ENCODE measurements around the gene MATN4. TPM values are rescaled to one million over a fixed set of nuclear protein-coding genes. Genes with fewer than 3 reads are reported as not detected.

The MATN4 gene
- total and polyA plus RNA-seq, 2 of the 13 experiments (the other 11 are each of a cell fraction or from before 2014, with no cell fraction given), result not detected

DNA sequence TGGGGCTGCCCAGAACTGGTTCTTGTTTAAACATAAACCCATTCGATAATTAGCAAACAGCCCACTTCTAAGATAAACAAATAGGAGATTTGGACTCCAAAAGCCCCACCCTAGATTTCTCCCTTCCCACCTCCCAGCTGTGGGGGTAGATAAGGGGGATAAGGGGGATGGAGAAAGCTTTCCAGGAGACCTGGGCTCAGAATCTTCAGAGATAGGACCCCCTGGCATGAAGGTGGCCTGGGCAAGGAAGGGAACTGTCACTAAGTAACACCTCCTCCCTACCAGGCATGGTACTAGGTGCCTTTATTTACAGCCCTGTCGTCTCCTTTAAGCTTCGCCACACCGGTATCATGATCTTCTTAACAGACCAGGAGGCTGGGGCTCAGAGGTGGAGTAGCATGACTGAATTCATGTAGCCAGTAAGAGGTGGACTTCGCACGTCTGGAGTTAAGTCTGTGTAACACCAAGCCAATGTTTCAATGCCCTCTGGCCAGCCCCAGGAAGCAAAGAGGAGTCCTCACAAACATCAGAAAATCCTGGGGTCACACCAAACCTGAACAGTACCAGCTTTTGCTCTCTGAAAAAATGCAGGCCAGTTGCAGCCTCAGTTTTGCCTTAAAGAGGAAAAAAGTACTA, 35.6 kb upstream of the MATN4 start (continued):
- TF ChIP-seq NR1H2 (CRISPR knock-in tag; IDR thresholded peaks at IDR 0.05; ENCODE audit: borderline replicate concordance, low read depth), result no peak
- TF ChIP-seq, protein P1, sequence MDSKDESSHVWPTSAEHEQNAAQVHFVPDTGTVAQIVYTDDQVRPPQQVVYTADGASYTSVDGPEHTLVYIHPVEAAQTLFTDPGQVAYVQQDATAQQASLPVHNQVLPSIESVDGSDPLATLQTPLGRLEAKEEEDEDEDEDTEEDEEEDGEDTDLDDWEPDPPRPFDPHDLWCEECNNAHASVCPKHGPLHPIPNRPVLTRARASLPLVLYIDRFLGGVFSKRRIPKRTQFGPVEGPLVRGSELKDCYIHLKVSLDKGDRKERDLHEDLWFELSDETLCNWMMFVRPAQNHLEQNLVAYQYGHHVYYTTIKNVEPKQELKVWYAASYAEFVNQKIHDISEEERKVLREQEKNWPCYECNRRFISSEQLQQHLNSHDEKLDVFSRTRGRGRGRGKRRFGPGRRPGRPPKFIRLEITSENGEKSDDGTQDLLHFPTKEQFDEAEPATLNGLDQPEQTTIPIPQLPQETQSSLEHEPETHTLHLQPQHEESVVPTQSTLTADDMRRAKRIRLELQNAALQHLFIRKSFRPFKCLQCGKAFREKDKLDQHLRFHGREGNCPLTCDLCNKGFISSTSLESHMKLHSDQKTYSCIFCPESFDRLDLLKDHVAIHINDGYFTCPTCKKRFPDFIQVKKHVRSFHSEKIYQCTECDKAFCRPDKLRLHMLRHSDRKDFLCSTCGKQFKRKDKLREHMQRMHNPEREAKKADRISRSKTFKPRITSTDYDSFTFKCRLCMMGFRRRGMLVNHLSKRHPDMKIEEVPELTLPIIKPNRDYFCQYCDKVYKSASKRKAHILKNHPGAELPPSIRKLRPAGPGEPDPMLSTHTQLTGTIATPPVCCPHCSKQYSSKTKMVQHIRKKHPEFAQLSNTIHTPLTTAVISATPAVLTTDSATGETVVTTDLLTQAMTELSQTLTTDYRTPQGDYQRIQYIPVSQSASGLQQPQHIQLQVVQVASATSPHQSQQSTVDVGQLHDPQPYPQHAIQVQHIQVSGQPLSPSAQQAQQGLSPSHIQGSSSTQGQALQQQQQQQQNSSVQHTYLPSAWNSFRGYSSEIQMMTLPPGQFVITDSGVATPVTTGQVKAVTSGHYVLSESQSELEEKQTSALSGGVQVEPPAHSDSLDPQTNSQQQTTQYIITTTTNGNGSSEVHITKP (CRISPR knock-in tag; IDR thresholded peaks at IDR 0.05; ENCODE audit: low read depth), result no peak; the same call in 1 of the 2 replicates
- TF ChIP-seq, protein P2, sequence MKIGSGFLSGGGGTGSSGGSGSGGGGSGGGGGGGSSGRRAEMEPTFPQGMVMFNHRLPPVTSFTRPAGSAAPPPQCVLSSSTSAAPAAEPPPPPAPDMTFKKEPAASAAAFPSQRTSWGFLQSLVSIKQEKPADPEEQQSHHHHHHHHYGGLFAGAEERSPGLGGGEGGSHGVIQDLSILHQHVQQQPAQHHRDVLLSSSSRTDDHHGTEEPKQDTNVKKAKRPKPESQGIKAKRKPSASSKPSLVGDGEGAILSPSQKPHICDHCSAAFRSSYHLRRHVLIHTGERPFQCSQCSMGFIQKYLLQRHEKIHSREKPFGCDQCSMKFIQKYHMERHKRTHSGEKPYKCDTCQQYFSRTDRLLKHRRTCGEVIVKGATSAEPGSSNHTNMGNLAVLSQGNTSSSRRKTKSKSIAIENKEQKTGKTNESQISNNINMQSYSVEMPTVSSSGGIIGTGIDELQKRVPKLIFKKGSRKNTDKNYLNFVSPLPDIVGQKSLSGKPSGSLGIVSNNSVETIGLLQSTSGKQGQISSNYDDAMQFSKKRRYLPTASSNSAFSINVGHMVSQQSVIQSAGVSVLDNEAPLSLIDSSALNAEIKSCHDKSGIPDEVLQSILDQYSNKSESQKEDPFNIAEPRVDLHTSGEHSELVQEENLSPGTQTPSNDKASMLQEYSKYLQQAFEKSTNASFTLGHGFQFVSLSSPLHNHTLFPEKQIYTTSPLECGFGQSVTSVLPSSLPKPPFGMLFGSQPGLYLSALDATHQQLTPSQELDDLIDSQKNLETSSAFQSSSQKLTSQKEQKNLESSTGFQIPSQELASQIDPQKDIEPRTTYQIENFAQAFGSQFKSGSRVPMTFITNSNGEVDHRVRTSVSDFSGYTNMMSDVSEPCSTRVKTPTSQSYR (CRISPR knock-in tag; IDR thresholded peaks at IDR 0.05; ENCODE audit: borderline replicate concordance), result no peak; the same call in 1 of the 2 replicates
- TF ChIP-seq ZNF432 (CRISPR knock-in tag; IDR thresholded peaks at IDR 0.05; ENCODE audit: borderline replicate concordance), result no peak
- no peak for TF ChIP-seq HDAC6 (IDR thresholded peaks at IDR 0.05; ENCODE audit: low read depth, low read length)
- TF ChIP-seq ZNF788 (CRISPR knock-in tag; IDR thresholded peaks at IDR 0.05; ENCODE audit: borderline replicate concordance), result 0 out of 2 replicates have a peak, but pooled peaks have one; percentile 58
- TF ChIP-seq BCL3 (CRISPR knock-in tag; IDR thresholded peaks at IDR 0.05), result no peak
- no peak for TF ChIP-seq TFE3 (CRISPR knock-in tag; IDR thresholded peaks at IDR 0.05)
- no peak for TF ChIP-seq ZNF253 (CRISPR knock-in tag; IDR thresholded peaks at IDR 0.05; ENCODE audit: borderline replicate concordance)
- TF ChIP-seq ZHX1 (CRISPR knock-in tag; IDR thresholded peaks at IDR 0.05; ENCODE audit: low read depth), result no peak
- TF ChIP-seq, protein P3, sequence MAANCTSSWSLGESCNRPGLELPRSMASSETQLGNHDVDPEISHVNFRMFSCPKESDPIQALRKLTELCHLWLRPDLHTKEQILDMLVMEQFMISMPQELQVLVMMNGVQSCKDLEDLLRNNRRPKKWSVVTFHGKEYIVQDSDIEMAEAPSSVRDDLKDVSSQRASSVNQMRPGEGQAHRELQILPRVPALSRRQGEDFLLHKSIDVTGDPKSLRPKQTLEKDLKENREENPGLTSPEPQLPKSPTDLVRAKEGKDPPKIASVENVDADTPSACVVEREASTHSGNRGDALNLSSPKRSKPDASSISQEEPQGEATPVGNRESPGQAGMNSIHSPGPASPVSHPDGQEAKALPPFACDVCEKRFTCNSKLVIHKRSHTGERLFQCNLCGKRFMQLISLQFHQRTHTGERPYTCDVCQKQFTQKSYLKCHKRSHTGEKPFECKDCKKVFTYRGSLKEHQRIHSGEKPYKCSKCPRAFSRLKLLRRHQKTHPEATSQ (CRISPR knock-in tag; IDR thresholded peaks at IDR 0.05; ENCODE audit: borderline replicate concordance), result peak; percentile 44; the same call in 1 of the 2 replicates
- TF ChIP-seq ZNF839 (CRISPR knock-in tag; IDR thresholded peaks at IDR 0.05; ENCODE audit: borderline replicate concordance), result no peak
- TF ChIP-seq, protein P4, sequence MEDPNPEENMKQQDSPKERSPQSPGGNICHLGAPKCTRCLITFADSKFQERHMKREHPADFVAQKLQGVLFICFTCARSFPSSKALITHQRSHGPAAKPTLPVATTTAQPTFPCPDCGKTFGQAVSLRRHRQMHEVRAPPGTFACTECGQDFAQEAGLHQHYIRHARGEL (CRISPR knock-in tag; IDR thresholded peaks at IDR 0.05), result no peak
